Measurements from ENCODE around the gene SYCE3.

The SYCE3 gene

GRCh38 chr22:50595189-50595588 lies 32.5 kb upstream of the SYCE3 start:
- TF ChIP-seq CTCF (IDR thresholded peaks at IDR 0.05): no peak

GRCh38 chr22:50587407-50587806 lies 24.7 kb upstream of the SYCE3 start:
- TF ChIP-seq CTCF (IDR thresholded peaks at IDR 0.05): no peak

GRCh38 chr22:50586416-50586815 lies 23.7 kb upstream of the SYCE3 start:
- no peak for TF ChIP-seq CTCF (IDR thresholded peaks at IDR 0.05)

GRCh38 chr22:50585781-50586180 lies 23.1 kb upstream of the SYCE3 start:
- TF ChIP-seq CTCF (IDR thresholded peaks at IDR 0.05): no peak

- no peak for TF ChIP-seq CTCF (IDR thresholded peaks at IDR 0.05)
These were observed 22.5 kb upstream of the SYCE3 start for GRCh38 chr22:50585238-50585637.

GRCh38 chr22:50584106-50585096 lies 21.7 kb upstream of the SYCE3 start:
- TF ChIP-seq CTCF (IDR thresholded peaks at IDR 0.05): no peak

GRCh38 chr22:50583294-50583861 lies 20.7 kb upstream of the SYCE3 start:
- TF ChIP-seq CTCF (IDR thresholded peaks at IDR 0.05): no peak
